ENCODE data around the gene ANXA2R. TPM values are rescaled to one million over a fixed set of nuclear protein-coding genes. Genes with fewer than 3 reads are reported as not detected.

Gene ANXA2R
- total RNA-seq, 1 donor from 2014 or later = 0.79 TPM

- no peak overlapping the region for H3K4me3 ChIP-seq (ENCODE audit: low read depth, low read length)
- H3K36me3 ChIP-seq (ENCODE audit: control insufficient read depth, insufficient read depth, low read length) = no peaks in the 10 kb centered on the region
- no peaks in the 10 kb centered on the region for H3K27me3 ChIP-seq (ENCODE audit: control insufficient read depth, insufficient read depth, low read length)
- TF ChIP-seq CTCF (IDR thresholded peaks at IDR 0.05; ENCODE audit: insufficient read depth, low read length, poor library complexity, severe bottlenecking) = no peak
- no peak for DNase-seq (ENCODE audit: low read depth)
These were observed 33.5 kb downstream of the ANXA2R start for GRCh38 chr5:43006424-43007202.

GRCh38 chr5:43005031-43005430 lies 35.1 kb downstream of the ANXA2R start:
- no peaks in the 10 kb centered on the region for H3K27me3 ChIP-seq (ENCODE audit: control insufficient read depth, insufficient read depth, low read length)
- TF ChIP-seq CTCF (IDR thresholded peaks at IDR 0.05; ENCODE audit: insufficient read depth, low read length, poor library complexity, severe bottlenecking) = no peak

GRCh38 chr5:43001748-43002147 lies 38.4 kb downstream of the ANXA2R start:
- Histone ChIP-seq H3K4me3 (ENCODE audit: low read depth, low read length) (no peak overlapping the region), H3K27me3 (ENCODE audit: control insufficient read depth, insufficient read depth, low read length) (no peaks in the 10 kb centered on the region), H3K36me3 (ENCODE audit: control insufficient read depth, insufficient read depth, low read length) (no peaks in the 10 kb centered on the region)
- no peak for DNase-seq (ENCODE audit: low read depth)
- no peak for TF ChIP-seq CTCF (IDR thresholded peaks at IDR 0.05; ENCODE audit: insufficient read depth, low read length, poor library complexity, severe bottlenecking)

More at GRCh38 chr5:43005031-43005430, 35.1 kb downstream of the ANXA2R start:
- no peak for DNase-seq (ENCODE audit: low read depth)
- Histone ChIP-seq H3K36me3 (ENCODE audit: control insufficient read depth, insufficient read depth, low read length) (no peaks in the 10 kb centered on the region), H3K4me3 (ENCODE audit: low read depth, low read length) (no peak overlapping the region)

- TF ChIP-seq CTCF (IDR thresholded peaks at IDR 0.05; ENCODE audit: insufficient read depth, low read length, poor library complexity, severe bottlenecking) = no peak
- H3K27me3 ChIP-seq (ENCODE audit: control insufficient read depth, insufficient read depth, low read length) = no peaks in the 10 kb centered on the region
- H3K4me3 ChIP-seq (ENCODE audit: low read depth, low read length) = no peak overlapping the region
- H3K36me3 ChIP-seq (ENCODE audit: control insufficient read depth, insufficient read depth, low read length) = no peaks in the 10 kb centered on the region
- no peak for DNase-seq (ENCODE audit: low read depth)
These were observed 39.2 kb downstream of the ANXA2R start for GRCh38 chr5:43000914-43001313.

GRCh38 chr5:43000111-43000840 lies 39.8 kb downstream of the ANXA2R start:
- DNase-seq (ENCODE audit: low read depth) = no peak
- H3K36me3 ChIP-seq (ENCODE audit: control insufficient read depth, insufficient read depth, low read length) = no peaks in the 10 kb centered on the region
- H3K4me3 ChIP-seq (ENCODE audit: low read depth, low read length) = peak overlapping the region; percentile 41
- TF ChIP-seq CTCF (IDR thresholded peaks at IDR 0.05; ENCODE audit: insufficient read depth, low read length, poor library complexity, severe bottlenecking) = no peak
- no peaks in the 10 kb centered on the region for H3K27me3 ChIP-seq (ENCODE audit: control insufficient read depth, insufficient read depth, low read length)
